DND-41 (cell line): ENCODE data around the gene MPP2.

ENCODE experiments used
- EZH2 ChIP-seq: IDR thresholded peaks from 3 replicates; pipeline ENCODE4 v1.6.1; 2012; ENCODE audit warnings: borderline replicate concordance, low read depth, mild to moderate bottlenecking, moderate library complexity, low read length, inconsistent platforms; ENCODE audit not compliant: severe bottlenecking
- TF ChIP-seq, protein P1 (sequence below): IDR thresholded peaks from 2 replicates; pipeline ENCODE4 v1.5.1; 2012; ENCODE audit warnings: borderline replicate concordance, low read length, moderate library complexity, mild to moderate bottlenecking; ENCODE audit not compliant: poor library complexity, severe bottlenecking; ENCODE audit errors: extremely low read depth

DNA sequence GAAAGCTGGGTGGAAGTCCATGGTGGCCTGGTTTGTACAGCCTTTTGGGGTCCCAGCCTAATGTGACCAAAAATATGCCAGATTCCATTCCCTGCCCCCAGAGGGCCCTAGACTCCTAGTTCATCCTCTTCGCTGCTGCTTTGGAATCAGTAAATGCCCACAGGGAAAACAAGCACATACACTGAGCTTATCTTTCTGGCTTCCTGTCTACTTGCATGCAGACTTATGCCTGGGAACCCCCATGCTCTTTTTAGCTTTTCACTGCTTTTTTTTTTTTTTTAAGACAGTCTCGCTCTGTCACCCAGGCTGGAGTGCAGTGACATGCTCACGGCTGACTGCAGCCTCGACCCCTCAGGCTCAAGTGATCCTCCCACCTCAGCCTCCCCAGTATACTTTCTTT lies 66.5 kb downstream of the MPP2 start:
- TF ChIP-seq EZH2, result no peak
- TF ChIP-seq, protein P1, sequence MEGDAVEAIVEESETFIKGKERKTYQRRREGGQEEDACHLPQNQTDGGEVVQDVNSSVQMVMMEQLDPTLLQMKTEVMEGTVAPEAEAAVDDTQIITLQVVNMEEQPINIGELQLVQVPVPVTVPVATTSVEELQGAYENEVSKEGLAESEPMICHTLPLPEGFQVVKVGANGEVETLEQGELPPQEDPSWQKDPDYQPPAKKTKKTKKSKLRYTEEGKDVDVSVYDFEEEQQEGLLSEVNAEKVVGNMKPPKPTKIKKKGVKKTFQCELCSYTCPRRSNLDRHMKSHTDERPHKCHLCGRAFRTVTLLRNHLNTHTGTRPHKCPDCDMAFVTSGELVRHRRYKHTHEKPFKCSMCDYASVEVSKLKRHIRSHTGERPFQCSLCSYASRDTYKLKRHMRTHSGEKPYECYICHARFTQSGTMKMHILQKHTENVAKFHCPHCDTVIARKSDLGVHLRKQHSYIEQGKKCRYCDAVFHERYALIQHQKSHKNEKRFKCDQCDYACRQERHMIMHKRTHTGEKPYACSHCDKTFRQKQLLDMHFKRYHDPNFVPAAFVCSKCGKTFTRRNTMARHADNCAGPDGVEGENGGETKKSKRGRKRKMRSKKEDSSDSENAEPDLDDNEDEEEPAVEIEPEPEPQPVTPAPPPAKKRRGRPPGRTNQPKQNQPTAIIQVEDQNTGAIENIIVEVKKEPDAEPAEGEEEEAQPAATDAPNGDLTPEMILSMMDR, result peak; percentile 25
